Sigmoid colon (tissue), 4 donors: Measurements from ENCODE around the gene TCP11.

Source experiments
- CTCF ChIP-seq, 4 experiments: fragments of 450-650 bp in 3 of 4; fragments of 200-600 bp in 1 of 4; IDR thresholded peaks; one replicate each; pipeline ENCODE4 v1.5.1; 2016 to 2019; ENCODE audit warnings: antibody characterized with exemption in 4 of 4, mild to moderate bottlenecking in 3 of 4, moderate library complexity in 2 of 4
- EP300 ChIP-seq, 4 donors: sonication (generic); formaldehyde crosslinking; IDR thresholded peaks; one replicate each; pipeline ENCODE4 v1.6.1; 2017; ENCODE audit warnings: antibody characterized with exemption in 4 of 4
- POLR2A ChIP-seq, 2 donors: fragments of 450-650 bp; IDR thresholded peaks; one replicate each; pipeline ENCODE4 v1.6.1; 2016; ENCODE audit warnings: antibody characterized with exemption in 2 of 2, mild to moderate bottlenecking in 2 of 2, moderate library complexity in 2 of 2

- TF ChIP-seq CTCF (IDR thresholded peaks at IDR 0.05) (no peak), EP300 (IDR thresholded peaks at IDR 0.05) (no peak), POLR2A (IDR thresholded peaks at IDR 0.05) (no peak)
Measured at GRCh38 chr6:35151466-35151865, 10.3 kb upstream of the TCP11 start.
